Activated T-helper 1 cell treated with anti-CD3 and anti-CD28 coated beads, Interleukin-2, amount 50 U/mL, for 16 hours (primary cell): Measurements from ENCODE around the gene PRDM16.

Experiments used
- DNase-seq, 2 donors: peaks; one replicate each; pipeline ENCODE4 v3.0.0-alpha.2; 2020; ENCODE audit warnings: low read depth in 1 of 2, low spot score in 1 of 2

The PRDM16 gene

GRCh38 chr1:3403011-3403345, 334.0 kb downstream of the PRDM16 start:
- DNase-seq: no peak

GRCh38 chr1:3403388-3404231, 334.6 kb downstream of the PRDM16 start:
- DNase-seq: no peak

DNA sequence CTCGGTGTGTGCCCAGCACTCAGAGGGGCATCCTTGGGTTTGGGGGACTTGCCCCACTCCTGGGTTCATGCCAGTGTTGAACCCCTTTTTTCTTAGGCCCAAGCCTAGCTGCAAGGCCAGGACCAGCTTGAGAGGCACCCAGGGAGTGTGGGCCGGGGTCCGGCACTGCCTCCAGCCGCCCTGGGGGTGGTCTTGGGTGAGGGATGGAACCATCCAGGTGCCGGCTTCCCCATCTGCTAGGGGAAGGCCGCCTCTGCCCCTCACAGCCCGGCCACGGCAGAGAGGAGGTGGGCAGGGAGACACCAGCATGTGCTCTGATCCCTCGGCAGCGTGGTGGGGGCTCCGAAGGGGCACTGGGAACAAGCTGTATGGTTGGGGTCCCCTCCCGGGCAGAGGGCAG, 335.3 kb downstream of the PRDM16 start:
- no peak for DNase-seq

DNA sequence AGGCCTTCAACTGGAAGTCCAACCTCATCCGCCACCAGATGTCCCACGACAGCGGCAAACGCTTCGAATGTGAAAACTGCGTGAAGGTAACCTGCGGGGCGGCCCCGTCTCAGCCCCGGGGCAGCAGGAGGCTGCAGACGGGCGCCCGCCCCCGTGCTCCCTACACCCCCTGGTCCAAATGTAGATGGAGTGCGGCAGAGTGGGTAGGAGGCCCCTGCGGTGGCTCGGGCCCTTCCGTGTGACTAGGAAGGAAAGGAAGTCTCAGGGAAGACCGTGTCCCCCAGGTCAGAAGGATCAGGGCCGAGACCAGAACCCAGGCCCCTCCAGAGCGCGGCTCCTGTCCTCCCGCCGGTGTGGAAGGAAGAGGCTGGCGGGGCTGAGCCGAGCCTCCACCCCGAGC, 335.8 kb downstream of the PRDM16 start:
- DNase-seq: no peak

GRCh38 chr1:3405491-3405890, 336.5 kb downstream of the PRDM16 start:
- no peak for DNase-seq

DNA sequence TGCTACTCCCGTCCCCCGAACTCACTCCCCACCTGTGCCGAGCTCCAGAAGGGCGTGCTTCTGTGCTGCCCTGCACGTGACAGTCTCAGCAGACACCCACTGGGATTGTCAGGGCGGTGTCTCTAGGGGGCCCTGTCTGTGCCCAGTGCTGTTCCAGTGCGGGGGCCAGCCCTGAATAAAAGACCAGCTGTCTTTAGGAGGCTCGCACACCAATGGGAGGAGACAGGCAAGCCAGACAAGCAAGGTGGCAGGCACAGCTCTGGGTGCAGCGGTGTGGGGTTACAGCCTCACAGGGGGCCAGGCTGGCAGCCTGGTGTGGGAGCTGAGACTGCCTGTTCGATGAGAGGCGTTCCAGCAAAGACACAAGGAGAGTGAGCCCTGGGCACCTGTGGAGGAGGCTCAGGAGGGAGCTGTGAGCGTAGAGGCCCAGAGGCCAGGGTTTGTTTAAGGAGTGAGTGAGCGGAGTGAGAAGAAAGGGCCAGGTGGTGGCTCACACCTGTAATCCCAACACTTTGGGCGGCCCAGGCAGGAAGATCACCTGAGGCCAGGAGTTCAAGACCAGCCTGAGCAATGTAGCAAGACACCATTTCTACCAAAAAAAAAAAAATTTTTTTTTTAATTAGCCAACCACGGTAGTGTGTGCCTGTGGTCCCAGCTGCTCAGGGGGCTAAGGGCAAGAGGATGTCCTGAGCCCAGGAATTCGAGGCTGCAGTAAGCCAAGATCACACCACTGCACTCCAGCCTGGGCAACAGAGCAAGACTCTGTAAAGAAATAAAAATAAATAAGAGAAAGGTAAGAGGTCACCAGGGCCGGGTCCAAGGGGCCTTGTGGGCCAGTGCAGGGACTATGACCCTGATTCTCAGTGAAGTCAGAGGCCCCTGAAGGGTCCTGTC, 337.2 kb downstream of the PRDM16 start:
- DNase-seq: no peak

DNA sequence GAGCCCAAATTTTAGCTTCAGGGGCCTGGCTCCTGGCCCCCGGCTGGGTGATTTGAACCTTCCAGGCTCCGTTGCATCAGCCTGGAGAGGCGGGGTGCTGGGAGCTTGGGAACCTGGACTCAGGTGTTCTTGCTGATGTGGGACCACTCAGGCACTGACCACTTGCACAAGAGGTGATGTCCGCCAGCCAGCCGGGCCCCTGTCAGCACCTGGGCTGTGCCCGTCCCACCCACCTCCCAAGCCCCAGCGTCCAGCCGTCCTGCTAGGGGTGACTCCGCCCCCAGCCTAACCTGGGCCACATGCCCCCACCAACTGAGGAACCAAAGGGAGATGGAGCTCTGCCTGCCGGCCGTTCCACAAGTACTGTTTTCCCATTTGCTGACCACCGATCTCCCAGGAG, 338.0 kb downstream of the PRDM16 start:
- no peak for DNase-seq

DNA sequence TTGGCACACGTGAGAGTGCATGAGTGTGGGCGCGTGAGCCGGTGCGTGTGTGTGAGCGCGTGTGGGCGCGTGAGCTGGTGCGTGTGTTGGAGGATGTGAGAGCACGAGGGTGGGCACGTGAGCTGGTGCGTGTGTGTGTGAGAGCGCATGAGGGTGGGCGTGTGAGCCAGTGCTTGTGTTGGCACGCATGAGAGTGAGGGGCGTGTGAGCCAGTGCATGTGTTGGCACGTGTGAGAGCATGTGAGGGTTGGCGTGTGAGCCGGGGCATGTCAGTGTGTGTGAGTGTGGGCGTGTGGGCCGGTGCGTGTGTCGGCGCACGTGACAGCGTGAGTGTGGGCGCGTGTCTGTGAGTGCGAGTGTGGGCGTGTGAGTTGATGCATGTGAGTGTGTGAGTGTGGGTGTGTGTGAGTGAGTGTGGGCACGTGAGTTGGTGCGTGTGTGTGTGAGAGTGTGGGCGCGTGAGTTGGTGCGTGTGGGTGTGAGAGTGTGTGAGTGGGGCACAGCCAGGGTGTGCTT, 339.8 kb downstream of the PRDM16 start:
- no peak for DNase-seq

DNA sequence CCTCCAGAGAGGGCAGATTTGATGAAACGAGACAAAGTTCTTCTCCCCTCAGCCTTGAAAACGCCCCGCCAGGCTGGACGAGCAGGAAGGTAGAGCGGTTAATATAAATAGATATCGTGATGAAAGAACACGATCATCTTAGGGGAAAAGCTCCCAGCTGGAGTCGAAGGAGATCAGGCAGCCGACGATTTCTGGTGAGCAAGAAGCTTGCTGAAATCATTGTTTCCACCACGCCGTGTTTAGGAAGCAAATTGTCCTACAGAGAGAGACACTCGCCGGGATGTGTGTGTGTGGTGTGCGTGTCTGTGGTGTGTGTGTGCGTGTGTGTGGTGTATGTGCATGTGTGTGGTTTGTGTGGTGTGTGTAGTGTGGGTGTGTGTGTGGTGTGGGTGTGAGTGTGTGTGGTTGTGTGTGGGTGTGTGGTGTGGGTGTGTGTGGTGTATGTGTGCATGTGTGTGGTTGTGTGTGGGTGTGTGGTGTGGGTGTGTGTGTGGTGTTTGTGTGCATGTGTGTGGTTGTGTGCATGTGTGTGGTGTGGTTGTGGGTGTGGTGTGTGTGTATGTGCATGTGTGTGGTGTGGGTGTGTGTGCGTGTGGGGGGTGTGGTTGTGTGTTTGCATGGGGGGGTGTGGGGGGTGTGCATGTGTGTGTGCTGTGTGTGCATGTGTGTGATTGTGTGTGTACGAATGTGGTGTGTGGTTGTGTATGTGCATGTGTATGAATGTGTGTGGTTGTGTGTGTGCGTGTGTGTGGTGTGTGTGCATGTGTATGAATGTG, 340.6 kb downstream of the PRDM16 start:
- no peak for DNase-seq

GRCh38 chr1:3410142-3410925, 341.3 kb downstream of the PRDM16 start:
- DNase-seq: no peak

DNA sequence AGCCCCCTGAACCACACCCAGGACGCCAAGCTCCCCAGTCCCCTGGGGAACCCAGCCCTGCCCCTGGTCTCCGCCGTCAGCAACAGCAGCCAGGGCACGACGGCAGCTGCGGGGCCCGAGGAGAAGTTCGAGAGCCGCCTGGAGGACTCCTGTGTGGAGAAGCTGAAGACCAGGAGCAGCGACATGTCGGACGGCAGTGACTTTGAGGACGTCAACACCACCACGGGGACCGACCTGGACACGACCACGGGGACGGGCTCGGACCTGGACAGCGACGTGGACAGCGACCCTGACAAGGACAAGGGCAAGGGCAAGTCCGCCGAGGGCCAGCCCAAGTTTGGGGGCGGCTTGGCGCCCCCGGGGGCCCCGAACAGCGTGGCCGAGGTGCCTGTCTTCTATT, 342.8 kb downstream of the PRDM16 start:
- DNase-seq: no peak

DNA sequence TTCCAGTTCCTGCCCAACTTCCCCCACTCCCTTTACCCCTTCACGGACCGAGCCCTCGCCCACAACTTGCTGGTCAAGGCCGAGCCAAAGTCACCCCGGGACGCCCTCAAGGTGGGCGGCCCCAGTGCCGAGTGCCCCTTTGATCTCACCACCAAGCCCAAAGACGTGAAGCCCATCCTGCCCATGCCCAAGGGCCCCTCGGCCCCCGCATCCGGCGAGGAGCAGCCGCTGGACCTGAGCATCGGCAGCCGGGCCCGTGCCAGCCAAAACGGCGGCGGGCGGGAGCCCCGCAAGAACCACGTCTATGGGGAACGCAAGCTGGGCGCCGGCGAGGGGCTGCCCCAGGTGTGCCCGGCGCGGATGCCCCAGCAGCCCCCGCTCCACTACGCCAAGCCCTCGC, 343.4 kb downstream of the PRDM16 start:
- no peak for DNase-seq

- no peak for DNase-seq
Measured at GRCh38 chr1:3413975-3414710, 345.1 kb downstream of the PRDM16 start.

DNA sequence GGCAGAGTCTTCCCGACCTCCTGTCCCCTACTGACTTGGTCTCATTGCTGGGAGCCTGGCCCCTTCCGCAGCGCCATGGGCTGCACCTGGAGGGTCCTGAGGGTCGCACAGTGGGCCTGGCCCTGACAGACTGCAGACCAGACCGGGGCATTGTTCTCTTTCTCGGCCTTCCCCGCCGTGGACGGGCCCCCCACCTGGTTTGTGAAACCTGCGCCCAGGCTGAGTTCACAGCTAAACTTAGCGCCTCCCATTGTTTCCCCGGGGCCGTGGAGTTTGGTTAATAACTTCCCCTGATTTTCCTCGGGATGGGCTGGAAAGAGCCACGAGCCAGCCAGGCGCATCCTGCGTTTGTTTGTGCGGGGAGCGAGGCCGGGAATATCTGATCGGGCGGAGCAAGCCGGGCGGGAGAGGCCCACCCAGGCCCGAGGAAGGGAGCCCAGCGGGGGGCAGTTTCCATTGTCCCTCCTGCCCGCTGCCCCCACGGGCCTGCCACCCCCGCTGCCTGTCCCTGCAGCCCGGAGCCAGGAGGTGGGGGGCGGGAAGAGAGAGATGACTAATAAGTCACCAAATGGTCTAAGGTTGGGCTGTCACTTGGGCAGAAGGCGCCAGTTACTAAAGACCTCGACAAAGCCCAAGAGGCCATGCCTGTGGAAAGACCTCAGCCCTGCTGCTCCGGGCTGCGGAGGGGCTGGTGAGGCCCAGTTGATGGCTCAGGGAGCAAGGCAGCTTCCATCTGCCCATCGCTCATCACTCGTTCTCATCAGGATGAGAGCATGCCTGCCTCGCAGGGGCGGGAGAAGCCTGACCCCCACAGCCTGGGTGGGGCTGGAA, 346.5 kb downstream of the PRDM16 start:
- no peak for DNase-seq

GRCh38 chr1:3417082-3417739, 348.2 kb downstream of the PRDM16 start:
- DNase-seq: no peak

GRCh38 chr1:3417934-3418333, 348.9 kb downstream of the PRDM16 start:
- no peak for DNase-seq

DNA sequence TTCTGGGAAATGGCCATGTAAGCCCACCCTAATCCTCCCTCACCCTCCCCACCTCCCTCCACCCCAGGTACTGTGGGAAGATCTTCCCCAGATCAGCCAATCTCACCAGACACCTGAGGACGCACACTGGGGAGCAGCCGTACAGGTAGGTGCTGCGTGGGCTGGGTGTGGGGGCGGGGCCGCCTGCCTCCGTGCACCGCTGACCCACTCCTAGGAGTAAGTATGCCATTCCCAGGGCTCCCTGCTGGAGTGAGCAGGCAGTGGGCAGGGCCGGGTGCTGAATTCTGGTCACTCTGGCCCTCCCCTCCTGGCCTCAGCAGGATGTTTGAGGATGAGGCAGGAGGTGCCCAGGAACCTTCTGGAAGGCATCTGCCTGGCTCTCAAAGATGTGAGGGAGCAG, 349.6 kb downstream of the PRDM16 start:
- no peak for DNase-seq

DNA sequence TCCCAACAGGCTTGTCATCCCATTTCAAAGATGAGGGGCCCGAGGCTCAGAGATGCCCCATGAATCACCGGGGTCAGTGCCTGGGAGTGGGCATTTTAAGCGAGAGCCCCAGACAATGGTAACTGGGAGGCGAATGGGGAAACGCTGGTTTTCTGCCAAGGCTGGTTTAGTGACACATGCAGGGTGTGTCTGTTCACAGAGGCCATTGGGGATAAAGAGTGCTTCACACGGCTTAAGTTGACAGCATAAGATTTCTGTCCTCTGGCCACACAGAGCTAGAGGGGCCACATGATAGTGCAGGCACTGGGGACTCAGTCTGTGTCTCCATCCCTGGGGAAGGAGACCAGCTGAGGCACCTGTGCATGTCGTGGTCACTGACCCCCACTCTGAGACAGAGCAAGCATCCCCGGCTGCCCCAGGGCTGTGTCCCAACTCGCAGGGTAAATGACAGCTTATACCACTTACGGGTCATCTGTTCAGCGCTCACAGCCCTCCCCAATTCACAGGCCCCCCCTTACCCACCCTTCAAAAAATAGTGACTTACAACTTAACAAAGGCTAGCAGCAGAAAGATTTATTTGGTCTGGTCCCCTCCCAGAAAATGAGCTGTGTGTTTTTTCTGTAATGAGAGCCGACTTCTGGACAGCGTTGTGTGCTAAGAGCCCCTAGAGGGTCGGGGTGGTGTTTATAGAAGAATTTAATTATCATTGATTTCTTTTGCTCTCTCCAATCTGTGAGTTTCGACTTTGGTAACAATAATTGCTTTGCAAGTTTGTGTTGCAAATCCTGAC, 350.6 kb downstream of the PRDM16 start:
- DNase-seq: no peak
